Liver (tissue), 9 donors: ENCODE results near the gene AGAP2. TPM values are rescaled to one million over a fixed set of nuclear protein-coding genes. Genes with fewer than 3 reads are reported as not detected.

Experiments used
- DNase-seq: peaks from one replicate; pipeline ENCODE4 v3.0.0-alpha.2; 2017; ENCODE audit warnings: low spot score
- H3K27ac ChIP-seq, 2 donors: one replicate each; pipeline ENCODE4 v1.7.0; 2013; ENCODE audit warnings: inconsistent platforms in 2 of 2, low read length in 2 of 2, control low read depth in 1 of 2, low read depth in 1 of 2, mild to moderate bottlenecking in 1 of 2
- H3K27me3 ChIP-seq, 4 donors: one replicate each; pipeline versions ENCODE4 v1.6.1 to v1.7.0; 2013; ENCODE audit warnings: low read length in 3 of 4, inconsistent platforms in 1 of 4, mild to moderate bottlenecking in 1 of 4, moderate library complexity in 1 of 4; ENCODE audit not compliant: control insufficient read depth in 4 of 4, insufficient read depth in 4 of 4
- H3K36me3 ChIP-seq, 4 donors: one replicate each; pipeline versions ENCODE4 v1.6.1 to v1.7.0; 2013; ENCODE audit warnings: low read length in 3 of 4, mild to moderate bottlenecking in 3 of 4, low read depth in 1 of 4, moderate library complexity in 1 of 4; ENCODE audit not compliant: control insufficient read depth in 4 of 4, insufficient read depth in 3 of 4
- H3K4me1 ChIP-seq, 4 donors: one replicate each; pipeline versions ENCODE4 v1.6.1 to v1.7.0; 2013; ENCODE audit warnings: low read length in 3 of 4, mild to moderate bottlenecking in 3 of 4, moderate library complexity in 1 of 4; ENCODE audit not compliant: control insufficient read depth in 4 of 4, insufficient read depth in 4 of 4
- H3K4me3 ChIP-seq, 3 donors: one replicate each; pipeline versions ENCODE4 v1.6.1 to v1.7.0; 2013; ENCODE audit warnings: low read length in 3 of 3, control low read depth in 1 of 3, low read depth in 1 of 3, mild to moderate bottlenecking in 1 of 3
- H3K9ac ChIP-seq, 2 donors: one replicate each; pipeline ENCODE4 v1.7.0; 2013; ENCODE audit warnings: low read length in 2 of 2, mild to moderate bottlenecking in 2 of 2, moderate library complexity in 2 of 2, control low read depth in 1 of 2, low read depth in 1 of 2
- H3K9me3 ChIP-seq, 4 donors: one replicate each; pipeline versions ENCODE4 v1.6.1 to v1.7.0; 2013; ENCODE audit warnings: low read length in 3 of 4; ENCODE audit not compliant: control insufficient read depth in 4 of 4
- ATF3 ChIP-seq: IDR thresholded peaks from 2 replicates; pipeline ENCODE4 v1.6.1; 2016; ENCODE audit warnings: antibody characterized with exemption
- EGR1 ChIP-seq, 2 donors: IDR thresholded peaks; 2 replicates each; pipeline ENCODE4 v1.6.1; 2016 to 2018; ENCODE audit warnings: antibody characterized with exemption in 2 of 2, low read depth in 2 of 2
- FOXA1 ChIP-seq: IDR thresholded peaks from 2 replicates; pipeline ENCODE4 v1.6.1; 2016; ENCODE audit warnings: antibody characterized with exemption
- FOXA2 ChIP-seq: IDR thresholded peaks from 2 replicates; pipeline ENCODE4 v1.6.1; 2016; ENCODE audit warnings: antibody characterized with exemption
- GABPA ChIP-seq, 2 donors: IDR thresholded peaks in 1 of 2; conservative IDR thresholded peaks in 1 of 2; 2 replicates each; pipeline ENCODE4 v1.6.1; 2016; ENCODE audit warnings: antibody characterized with exemption in 2 of 2, mild to moderate bottlenecking in 1 of 2, moderate library complexity in 1 of 2
- HNF4A ChIP-seq, 2 donors: conservative IDR thresholded peaks; 2 replicates each; pipeline ENCODE4 v1.6.1; 2016; ENCODE audit warnings: antibody characterized with exemption in 2 of 2, mild to moderate bottlenecking in 2 of 2
- HNF4G ChIP-seq: IDR thresholded peaks from 2 replicates; pipeline ENCODE4 v1.6.1; 2016; ENCODE audit warnings: antibody characterized with exemption
- MAX ChIP-seq: IDR thresholded peaks from 2 replicates; pipeline ENCODE4 v1.6.1; 2016; ENCODE audit warnings: antibody characterized with exemption
- NR2F2 ChIP-seq: IDR thresholded peaks from 2 replicates; pipeline ENCODE4 v1.6.1; 2016; ENCODE audit warnings: antibody characterized with exemption
- RAD21 ChIP-seq, 2 donors: IDR thresholded peaks; 2 replicates each; pipeline ENCODE4 v1.6.1; 2016; ENCODE audit warnings: antibody characterized with exemption in 2 of 2, mild to moderate bottlenecking in 2 of 2
- REST ChIP-seq: IDR thresholded peaks from 2 replicates; pipeline ENCODE4 v1.6.1; 2016; ENCODE audit warnings: antibody characterized with exemption, mild to moderate bottlenecking
- RXRA ChIP-seq, 2 donors: IDR thresholded peaks; 2 replicates each; pipeline ENCODE4 v1.6.1; 2017 to 2018; ENCODE audit warnings: antibody characterized with exemption in 2 of 2, mild to moderate bottlenecking in 1 of 2
- SP1 ChIP-seq: IDR thresholded peaks from 2 replicates; pipeline ENCODE4 v1.6.1; 2018; ENCODE audit warnings: antibody characterized with exemption, mild to moderate bottlenecking
- TAF1 ChIP-seq: conservative IDR thresholded peaks from 2 replicates; pipeline ENCODE4 v1.6.1; 2016; ENCODE audit warnings: antibody characterized with exemption, mild to moderate bottlenecking
- YY1 ChIP-seq: IDR thresholded peaks from 2 replicates; pipeline ENCODE4 v1.6.1; 2016; ENCODE audit warnings: antibody characterized with exemption, mild to moderate bottlenecking
- ZBTB33 ChIP-seq: IDR thresholded peaks from 2 replicates; pipeline ENCODE4 v1.6.1; 2016; ENCODE audit warnings: antibody characterized with exemption
- WGBS: extraction: QIAGEN DNeasy Blood & Tissue Kit; methylation state at CpG from one replicate; pipeline ENCODE4 v1.1.7; 2013; 5-methylcytosine and 5-hydroxymethylcytosine counted together
- polyA plus RNA-seq, 2 donors: library from polyadenylated mRNA; stranded (reverse) in 1 of 2; unstranded in 1 of 2; fragments of 200-250 nt in 1 of 2; fragments of >200 nt in 1 of 2; fragmentation: Nextera tagmentation in 1 of 2; extraction: Ambion mirVana in 1 of 2; gene quantifications; one replicate each; pipeline versions ENCODE4 v1.2.1 to v1.2.3, GENCODE V29; 2013 to 2015
- total RNA-seq, 2 donors: library from RNA; depleted of rRNA; stranded (reverse); fragments of >200 nt; gene quantifications; one replicate each; pipeline ENCODE4 v1.2.3, GENCODE V29; 2014
- donor health status: healthy.
- donor health status: healthy.
- donor health status: healthy.
- donor health status: healthy.
- donor health status: healthy.

AGAP2 gene
- total and polyA plus RNA-seq, 4 donors, result 0.18 to 1.7 (median 0.64) TPM

GRCh38 chr12:57765003-57765697, 26.6 kb upstream of the AGAP2 start:
- no peak for DNase-seq
- TF ChIP-seq HNF4G (no peak), RXRA (IDR thresholded peaks at IDR 0.05) (no peak), EGR1 (IDR thresholded peaks at IDR 0.05; ENCODE audit: low read depth in 2 of 2) (no peak), TAF1 (no peak), GABPA (IDR thresholded peaks at IDR 0.05 in 1 of 2, conservative IDR thresholded peaks at IDR 0.05 in 1 of 2) (no peak), ZBTB33 (no peak), RAD21 (IDR thresholded peaks at IDR 0.05) (no peak), NR2F2 (no peak), SP1 (no peak), FOXA2 (no peak)
- peaks cover 0 to 14% (median 6%) of the 10 kb centered on the region in 4 donors for H3K27me3 ChIP-seq
- peaks cover 7 to 19% (median 10%) of the 10 kb centered on the region in 4 donors for H3K36me3 ChIP-seq
- WGBS, result 4% methylated on average over 60 of the region's 60 CpGs
- no peak overlapping the region for H3K9ac ChIP-seq
- H3K9me3 ChIP-seq, result no peaks in the 10 kb centered on the region
- H3K27ac ChIP-seq, result no peak overlapping the region
- peaks cover 5 to 30% (median 20%) of the 10 kb centered on the region in 4 donors for H3K4me1 ChIP-seq
- peak overlapping the region in 2 of 3 donors; percentile 15 to 42 for H3K4me3 ChIP-seq

- 23% methylated on average over 17 of the region's 17 CpGs for WGBS
- peaks cover 0 to 14% (median 6%) of the 10 kb centered on the region in 4 donors for H3K27me3 ChIP-seq
- no peak overlapping the region for H3K9ac ChIP-seq
- peaks cover 5 to 30% (median 20%) of the 10 kb centered on the region in 4 donors for H3K4me1 ChIP-seq
- TF ChIP-seq TAF1, result no peak
- no peak for TF ChIP-seq ZBTB33
- TF ChIP-seq EGR1 (IDR thresholded peaks at IDR 0.05; ENCODE audit: low read depth in 2 of 2), result no peak
- no peak for TF ChIP-seq RXRA (IDR thresholded peaks at IDR 0.05)
- no peak for TF ChIP-seq ATF3
- TF ChIP-seq YY1, result no peak
- no peak for TF ChIP-seq REST
- no peak for TF ChIP-seq SP1
- no peak for TF ChIP-seq HNF4A (conservative IDR thresholded peaks at IDR 0.05)
- no peak for TF ChIP-seq RAD21 (IDR thresholded peaks at IDR 0.05)
- TF ChIP-seq FOXA1, result no peak
- no peak for TF ChIP-seq HNF4G
- TF ChIP-seq GABPA (IDR thresholded peaks at IDR 0.05 in 1 of 2, conservative IDR thresholded peaks at IDR 0.05 in 1 of 2), result no peak
- TF ChIP-seq MAX, result no peak
- no peak for TF ChIP-seq FOXA2
- no peak for TF ChIP-seq NR2F2
- no peaks in the 10 kb centered on the region for H3K9me3 ChIP-seq
- H3K36me3 ChIP-seq, result peaks cover 6 to 14% (median 10%) of the 10 kb centered on the region in 4 donors
- DNase-seq, result no peak
- no peak overlapping the region for H3K27ac ChIP-seq
- H3K4me3 ChIP-seq, result peak overlapping the region in 2 of 3 donors; percentile 15 to 42
These were observed 26.1 kb upstream of the AGAP2 start for GRCh38 chr12:57764662-57765002.
